ENCODE measurements around the gene PPL.

DNA sequence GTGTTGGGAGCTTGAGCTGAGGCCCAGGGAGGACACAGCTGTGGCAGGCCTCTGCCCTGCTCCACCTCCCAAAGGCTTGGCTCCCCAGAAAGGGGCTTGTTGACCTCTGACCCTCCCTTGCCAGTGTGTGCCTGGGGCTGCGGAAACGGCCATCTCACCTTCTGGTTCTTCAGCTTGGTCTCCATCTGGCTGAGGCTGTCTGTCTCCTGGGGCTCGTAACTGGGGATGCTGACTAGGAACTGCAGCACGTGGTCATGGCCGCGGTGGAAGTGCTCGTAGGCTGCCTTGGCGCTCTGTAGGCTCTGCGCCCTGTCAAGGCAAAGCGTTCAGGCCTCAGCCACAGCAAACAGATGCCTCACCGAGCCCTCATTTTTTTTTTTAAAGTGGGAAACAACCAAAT is 46.9 kb downstream of the PPL start:
- TF ChIP-seq, protein P1, sequence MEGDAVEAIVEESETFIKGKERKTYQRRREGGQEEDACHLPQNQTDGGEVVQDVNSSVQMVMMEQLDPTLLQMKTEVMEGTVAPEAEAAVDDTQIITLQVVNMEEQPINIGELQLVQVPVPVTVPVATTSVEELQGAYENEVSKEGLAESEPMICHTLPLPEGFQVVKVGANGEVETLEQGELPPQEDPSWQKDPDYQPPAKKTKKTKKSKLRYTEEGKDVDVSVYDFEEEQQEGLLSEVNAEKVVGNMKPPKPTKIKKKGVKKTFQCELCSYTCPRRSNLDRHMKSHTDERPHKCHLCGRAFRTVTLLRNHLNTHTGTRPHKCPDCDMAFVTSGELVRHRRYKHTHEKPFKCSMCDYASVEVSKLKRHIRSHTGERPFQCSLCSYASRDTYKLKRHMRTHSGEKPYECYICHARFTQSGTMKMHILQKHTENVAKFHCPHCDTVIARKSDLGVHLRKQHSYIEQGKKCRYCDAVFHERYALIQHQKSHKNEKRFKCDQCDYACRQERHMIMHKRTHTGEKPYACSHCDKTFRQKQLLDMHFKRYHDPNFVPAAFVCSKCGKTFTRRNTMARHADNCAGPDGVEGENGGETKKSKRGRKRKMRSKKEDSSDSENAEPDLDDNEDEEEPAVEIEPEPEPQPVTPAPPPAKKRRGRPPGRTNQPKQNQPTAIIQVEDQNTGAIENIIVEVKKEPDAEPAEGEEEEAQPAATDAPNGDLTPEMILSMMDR (IDR thresholded peaks at IDR 0.05): no peak
- TF ChIP-seq POLR2A (IDR thresholded peaks at IDR 0.05) (no peak), POLR2AphosphoS5 (IDR thresholded peaks at IDR 0.05) (no peak), EP300 (IDR thresholded peaks at IDR 0.05) (no peak)

Data from suprapubic skin (tissue), 4 donors.